Thyroid gland (tissue), 4 donors: ENCODE measurements around the gene PSMD5.

ENCODE experiments used
- CTCF ChIP-seq, 6 experiments: fragments of 200-600 bp in 3 of 6; fragments of 450-650 bp in 3 of 6; sonication (generic) in 3 of 6; IDR thresholded peaks; one replicate each; pipeline ENCODE4 v1.5.1; 2016 to 2019; ENCODE audit warnings: antibody characterized with exemption in 6 of 6, mild to moderate bottlenecking in 2 of 6, inconsistent platforms in 1 of 6, moderate library complexity in 1 of 6
- POLR2A ChIP-seq, 2 donors: fragments of 450-650 bp; IDR thresholded peaks; one replicate each; pipeline ENCODE4 v1.6.1; 2017; ENCODE audit warnings: antibody characterized with exemption in 2 of 2, mild to moderate bottlenecking in 2 of 2, moderate library complexity in 1 of 2

- TF ChIP-seq CTCF (IDR thresholded peaks at IDR 0.05) (no peak), POLR2A (IDR thresholded peaks at IDR 0.05) (no peak)
Measured at GRCh38 chr9:120833325-120833724, 9.4 kb downstream of the PSMD5 start.
